Mesenchymal stem cell (in vitro differentiated cells and primary cell): ENCODE results near the gene RCOR3.

Experiments used
- DNase-seq: peaks from one replicate; pipeline ENCODE4 v3.0.0-alpha.2; 2013
- H2AFZ ChIP-seq: one replicate; pipeline ENCODE4 v1.6.1; 2013; ENCODE audit warnings: low read depth, mild to moderate bottlenecking, control low read depth, inconsistent platforms, low read length, moderate library complexity
- H2AK5ac ChIP-seq: 2 replicates; pipeline ENCODE4 v1.6.1; 2013; ENCODE audit warnings: low read length, moderate library complexity, mild to moderate bottlenecking, inconsistent platforms; ENCODE audit not compliant: severe bottlenecking
- H2BK120ac ChIP-seq: one replicate; pipeline ENCODE4 v1.6.1; 2013; ENCODE audit warnings: low read depth, mild to moderate bottlenecking, inconsistent platforms, low read length, moderate library complexity
- H2BK12ac ChIP-seq, 2 experiments: one replicate each; pipeline ENCODE4 v1.6.1; 2013; ENCODE audit warnings: inconsistent platforms in 2 of 2, low read length in 2 of 2, mild to moderate bottlenecking in 2 of 2, moderate library complexity in 2 of 2, control low read depth in 1 of 2
- H2BK15ac ChIP-seq: one replicate; pipeline ENCODE4 v1.6.1; 2013; ENCODE audit warnings: mild to moderate bottlenecking, low read depth, inconsistent platforms; ENCODE audit not compliant: poor library complexity, severe bottlenecking
- H2BK5ac ChIP-seq: 2 replicates; pipeline ENCODE4 v1.6.1; 2013; ENCODE audit warnings: low read depth, mild to moderate bottlenecking, low read length, control low read depth, inconsistent platforms; ENCODE audit not compliant: poor library complexity, severe bottlenecking
- H3K14ac ChIP-seq, 2 experiments: one replicate each; pipeline ENCODE4 v1.6.1; 2013; ENCODE audit warnings: inconsistent platforms in 2 of 2, low read length in 2 of 2, control low read depth in 1 of 2, mild to moderate bottlenecking in 1 of 2, moderate library complexity in 1 of 2
- H3K18ac ChIP-seq, 2 experiments: one replicate each; pipeline ENCODE4 v1.6.1; 2013; ENCODE audit warnings: inconsistent platforms in 2 of 2, low read length in 2 of 2, control low read depth in 1 of 2, low read depth in 1 of 2, mild to moderate bottlenecking in 1 of 2
- H3K23ac ChIP-seq, 2 experiments: one replicate each; pipeline ENCODE4 v1.6.1; 2013; ENCODE audit warnings: inconsistent platforms in 2 of 2, low read length in 2 of 2, mild to moderate bottlenecking in 2 of 2, moderate library complexity in 2 of 2, control low read depth in 1 of 2
- H3K27ac ChIP-seq: 2 replicates; pipeline ENCODE4 v1.5.1; 2013; ENCODE audit warnings: mild to moderate bottlenecking, moderate library complexity, low read length, control low read depth, inconsistent platforms; ENCODE audit not compliant: poor library complexity, severe bottlenecking
- H3K27me3 ChIP-seq, 2 experiments: 2 replicates each; pipeline versions ENCODE4 v1.6.1 to v1.7.0; 2013; ENCODE audit warnings: low read length in 2 of 2, mild to moderate bottlenecking in 2 of 2, moderate library complexity in 2 of 2, control low read depth in 1 of 2, inconsistent platforms in 1 of 2; ENCODE audit not compliant: control insufficient read depth in 1 of 2, insufficient read depth in 1 of 2
- H3K36me3 ChIP-seq, 2 experiments: 2 replicates each; pipeline versions ENCODE4 v1.6.1 to v1.7.0; 2013; ENCODE audit warnings: low read length in 2 of 2, control low read depth in 1 of 2, inconsistent platforms in 1 of 2, low read depth in 1 of 2, mild to moderate bottlenecking in 1 of 2; ENCODE audit not compliant: insufficient read depth in 2 of 2, control insufficient read depth in 1 of 2
- H3K4ac ChIP-seq, 2 experiments: one replicate each; pipeline ENCODE4 v1.6.1; 2013; ENCODE audit warnings: inconsistent platforms in 2 of 2, low read length in 2 of 2, mild to moderate bottlenecking in 2 of 2, moderate library complexity in 2 of 2, control low read depth in 1 of 2, low read depth in 1 of 2
- H3K4me1 ChIP-seq: 2 replicates; pipeline ENCODE4 v1.6.1; 2013; ENCODE audit warnings: low read depth, low read length, control low read depth; ENCODE audit not compliant: control insufficient read depth, insufficient read depth
- H3K4me2 ChIP-seq: 2 replicates; pipeline ENCODE4 v1.6.1; 2013; ENCODE audit warnings: low read length, mild to moderate bottlenecking, inconsistent platforms; ENCODE audit not compliant: poor library complexity, severe bottlenecking
- H3K4me3 ChIP-seq, 2 experiments: 2 replicates each; pipeline versions ENCODE4 v1.5.1 to v1.7.0; 2013; ENCODE audit warnings: low read length in 2 of 2, mild to moderate bottlenecking in 2 of 2, control low read depth in 1 of 2, low read depth in 1 of 2; ENCODE audit not compliant: insufficient read depth in 1 of 2
- H3K79me1 ChIP-seq: replicated peaks from 2 replicates; pipeline ENCODE4 v1.6.1; 2013; ENCODE audit warnings: mild to moderate bottlenecking, control low read depth, low read length, inconsistent platforms; ENCODE audit not compliant: poor library complexity, severe bottlenecking
- H3K9ac ChIP-seq: 2 replicates; pipeline ENCODE4 v1.7.0; 2013; ENCODE audit warnings: mild to moderate bottlenecking, low read length, moderate library complexity
- H3K9me3 ChIP-seq: 2 replicates; pipeline ENCODE4 v1.7.0; 2013; ENCODE audit warnings: mild to moderate bottlenecking, low read length; ENCODE audit not compliant: control insufficient read depth
- H4K8ac ChIP-seq: one replicate; pipeline ENCODE4 v1.6.1; 2013; ENCODE audit warnings: inconsistent platforms, mild to moderate bottlenecking, low read length, moderate library complexity
- H4K91ac ChIP-seq: one replicate; pipeline ENCODE4 v1.6.1; 2013; ENCODE audit warnings: mild to moderate bottlenecking, low read length, inconsistent platforms
- WGBS: methylation state at CpG from one replicate; pipeline ENCODE4 v1.1.7; 2013; ENCODE audit warnings: mixed read lengths; 5-methylcytosine and 5-hydroxymethylcytosine counted together

RCOR3 gene

DNA sequence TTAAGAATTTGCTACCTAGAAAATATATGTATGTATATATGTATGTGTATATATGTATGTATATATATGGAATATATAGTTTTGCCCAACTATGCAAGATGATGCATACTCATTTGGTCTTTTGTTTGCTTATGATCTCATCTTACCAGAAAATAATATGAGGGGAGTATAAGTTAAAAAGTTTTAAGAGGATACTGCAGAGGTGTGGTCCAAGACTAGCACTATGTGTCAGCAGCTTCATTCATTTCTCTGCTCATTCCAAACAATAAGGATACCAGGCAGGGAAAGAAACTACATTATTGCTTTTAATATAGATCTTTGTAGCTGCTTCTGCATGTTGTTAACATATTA, 22.8 kb downstream of the RCOR3 start:
- no peaks in the 10 kb centered on the region for H3K27me3 ChIP-seq
- H2BK120ac ChIP-seq: no peak overlapping the region
- no peak overlapping the region for H4K91ac ChIP-seq
- no peak overlapping the region for H2BK12ac ChIP-seq
- no peak for DNase-seq
- H3K14ac ChIP-seq: no peak overlapping the region
- H2BK5ac ChIP-seq: no peak overlapping the region
- no peaks in the 10 kb centered on the region for H3K9me3 ChIP-seq
- no peak overlapping the region for H3K4me2 ChIP-seq
- H3K9ac ChIP-seq: no peak overlapping the region
- H3K4me3 ChIP-seq: no peak overlapping the region
- no peak overlapping the region for H3K4ac ChIP-seq
- peaks cover 6 to 91% of the 10 kb centered on the region in 2 experiments for H3K36me3 ChIP-seq
- no peak overlapping the region for H3K27ac ChIP-seq
- H2BK15ac ChIP-seq: no peak overlapping the region
- no peak overlapping the region for H2AFZ ChIP-seq
- H3K18ac ChIP-seq: no peak overlapping the region
- H4K8ac ChIP-seq: no peak overlapping the region
- no peak overlapping the region for H2AK5ac ChIP-seq
- peaks cover 12% of the 10 kb centered on the region for H3K79me1 ChIP-seq
- H3K23ac ChIP-seq: no peak overlapping the region
- no peaks in the 10 kb centered on the region for H3K4me1 ChIP-seq

DNA sequence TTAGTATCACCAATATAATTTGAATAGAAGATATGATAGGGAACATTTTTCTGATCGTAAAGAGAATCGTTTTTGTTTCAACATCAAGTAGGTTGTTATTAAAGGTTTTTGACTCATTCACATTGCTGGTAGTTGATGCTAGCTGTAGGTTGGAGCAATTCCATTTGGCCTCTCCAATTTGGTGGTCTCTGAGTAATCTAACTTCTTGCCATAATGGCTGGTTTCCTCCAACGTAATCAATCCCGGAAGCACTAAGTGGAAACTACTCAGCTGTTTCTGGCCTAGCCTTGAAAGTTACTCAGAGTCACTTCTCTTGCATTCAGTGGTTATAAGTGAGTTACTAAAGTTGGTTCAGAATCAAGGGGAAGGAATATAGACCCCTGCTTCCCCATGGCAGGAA, 26.0 kb downstream of the RCOR3 start:
- Histone ChIP-seq H3K14ac (no peak overlapping the region), H3K27ac (no peak overlapping the region), H3K4me2 (no peak overlapping the region), H2BK12ac (no peak overlapping the region), H2BK120ac (no peak overlapping the region), H2AFZ (no peak overlapping the region), H3K27me3 (no peaks in the 10 kb centered on the region), H3K4ac (no peak overlapping the region), H2BK5ac (no peak overlapping the region), H3K9me3 (no peaks in the 10 kb centered on the region), H2BK15ac (no peak overlapping the region), H3K4me3 (no peak overlapping the region), H3K23ac (no peak overlapping the region), H3K36me3 (peaks cover 6 to 86% of the 10 kb centered on the region in 2 experiments), H4K91ac (no peak overlapping the region), H3K4me1 (no peaks in the 10 kb centered on the region), H3K18ac (no peak overlapping the region), H3K79me1 (peaks cover 20% of the 10 kb centered on the region), H4K8ac (no peak overlapping the region), H3K9ac (peak overlapping the region; percentile 20), H2AK5ac (no peak overlapping the region)
- 94% methylated on average over 4 of the region's 4 CpGs for WGBS
- DNase-seq: no peak

DNA sequence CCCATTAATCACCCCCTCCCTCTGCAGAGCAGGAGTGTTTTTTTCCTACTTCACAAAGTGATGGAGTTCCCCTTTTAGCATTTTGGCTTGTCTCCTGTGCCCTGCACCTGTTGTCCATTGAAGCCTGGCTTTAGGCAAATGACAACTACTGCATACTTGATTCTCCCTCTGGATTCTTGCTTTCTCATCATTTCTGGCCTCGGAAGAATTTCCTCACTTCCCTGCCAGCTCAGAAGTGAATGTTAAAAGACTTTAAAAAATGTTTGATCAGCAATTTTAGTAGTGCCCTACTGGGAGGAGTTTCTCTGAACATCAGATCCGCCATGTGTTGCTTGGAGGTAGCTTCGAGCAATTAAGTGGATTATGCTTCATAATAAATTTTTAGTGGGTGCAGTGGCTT, 28.1 kb downstream of the RCOR3 start:
- no peak overlapping the region for H3K4me2 ChIP-seq
- no peak overlapping the region for H3K27ac ChIP-seq
- H3K4ac ChIP-seq: no peak overlapping the region
- no peak overlapping the region for H2AFZ ChIP-seq
- H2BK15ac ChIP-seq: no peak overlapping the region
- H3K79me1 ChIP-seq: peaks cover 26% of the 10 kb centered on the region
- H2AK5ac ChIP-seq: no peak overlapping the region
- H2BK120ac ChIP-seq: no peak overlapping the region
- 91% methylated on average over 3 of the region's 3 CpGs for WGBS
- H3K9me3 ChIP-seq: no peaks in the 10 kb centered on the region
- H3K4me1 ChIP-seq: no peaks in the 10 kb centered on the region
- peaks cover 6 to 87% of the 10 kb centered on the region in 2 experiments for H3K36me3 ChIP-seq
- H3K9ac ChIP-seq: no peak overlapping the region
- H3K14ac ChIP-seq: no peak overlapping the region
- no peak overlapping the region for H3K18ac ChIP-seq
- H3K27me3 ChIP-seq: no peaks in the 10 kb centered on the region
- H3K4me3 ChIP-seq: no peak overlapping the region
- H2BK12ac ChIP-seq: no peak overlapping the region
- no peak overlapping the region for H2BK5ac ChIP-seq
- H4K8ac ChIP-seq: no peak overlapping the region
- DNase-seq: no peak
- no peak overlapping the region for H3K23ac ChIP-seq
- no peak overlapping the region for H4K91ac ChIP-seq

DNA sequence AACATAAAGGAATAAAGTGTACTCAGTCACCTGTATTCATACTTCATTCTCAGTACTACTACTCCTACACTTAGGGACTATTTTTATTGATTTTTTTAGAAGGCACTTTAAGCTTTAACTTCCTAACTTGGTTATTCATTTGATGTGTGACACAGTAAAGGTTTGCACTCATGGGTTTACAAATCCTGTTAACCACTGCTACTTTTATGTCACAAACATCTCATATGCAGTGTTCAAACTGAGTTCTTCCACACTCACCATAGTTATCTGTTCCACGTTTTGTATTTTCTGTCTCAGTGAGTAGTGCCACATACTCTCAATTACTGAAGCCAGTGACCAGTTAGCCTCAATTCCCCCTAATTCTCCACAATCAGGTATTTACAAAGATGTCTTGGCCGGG, 33.2 kb downstream of the RCOR3 start:
- Histone ChIP-seq H2BK120ac (no peak overlapping the region), H4K8ac (no peak overlapping the region), H3K14ac (no peak overlapping the region), H2BK12ac (no peak overlapping the region), H3K4me3 (no peak overlapping the region), H2AFZ (no peak overlapping the region), H3K27me3 (no peaks in the 10 kb centered on the region), H2BK15ac (no peak overlapping the region), H3K36me3 (peaks cover 9 to 90% of the 10 kb centered on the region in 2 experiments), H3K4ac (no peak overlapping the region), H3K9ac (no peak overlapping the region), H2BK5ac (no peak overlapping the region), H2AK5ac (no peak overlapping the region), H3K27ac (no peak overlapping the region), H4K91ac (no peak overlapping the region), H3K9me3 (no peaks in the 10 kb centered on the region), H3K79me1 (peaks cover 17% of the 10 kb centered on the region), H3K4me1 (no peaks in the 10 kb centered on the region), H3K4me2 (no peak overlapping the region), H3K18ac (no peak overlapping the region), H3K23ac (no peak overlapping the region)
- no peak for DNase-seq
- WGBS: 94% methylated on average over 2 of the region's 2 CpGs
